OCI-LY3 (cell line): ENCODE results near the gene SEC14L1.
"Not testable (repeated sequence)": the region's sequence is repeated elsewhere in the genome, so short reads cannot be mapped to it uniquely, and the experiment has no call there.

Experiments
- H2AFZ ChIP-seq: fragments of 200-600, 300-600 bp; shearing (Covaris generic); 2 replicates; pipeline ENCODE4 v1.6.0; 2014; ENCODE audit warnings: antibody characterized with exemption, low read depth, low read length
- H3K27ac ChIP-seq: fragments of 200-600, 300-600 bp; sonication (generic); 2 replicates; pipeline ENCODE4 v1.5.1; 2014; ENCODE audit warnings: mild to moderate bottlenecking, low read length, moderate library complexity, mixed read lengths
- H3K27me3 ChIP-seq: fragments of 200-600, 300-600 bp; sonication (generic); 2 replicates; pipeline ENCODE4 v1.6.1; 2014; ENCODE audit warnings: low read depth, low read length, mixed read lengths
- H3K36me3 ChIP-seq: fragments of 200-600, 300-600 bp; sonication (generic); replicated peaks from 2 replicates; pipeline ENCODE3; 2014; ENCODE audit warnings: low read depth, low read length, mixed read lengths
- H3K4me1 ChIP-seq: fragments of 300-600, 200-600 bp; sonication (generic); 2 replicates; pipeline ENCODE4 v1.6.1; 2014; ENCODE audit warnings: low read length, mixed read lengths
- H3K4me2 ChIP-seq: fragments of 200-600, 300-600 bp; sonication (generic); 2 replicates; pipeline ENCODE4 v1.6.1; 2014; ENCODE audit warnings: low read length, mixed read lengths
- H3K4me3 ChIP-seq: fragments of 300-600, 200-600 bp; sonication (generic); 2 replicates; pipeline ENCODE4 v1.5.1; 2014; ENCODE audit warnings: antibody characterized with exemption, mild to moderate bottlenecking, low read length, moderate library complexity
- H3K79me2 ChIP-seq: fragments of 300-600, 200-600 bp; shearing (Covaris generic); 2 replicates; pipeline ENCODE4 v1.6.1; 2014; ENCODE audit warnings: mild to moderate bottlenecking, low read length, mixed read lengths
- H3K9ac ChIP-seq: fragments of 300-600, 200-600 bp; shearing (Covaris generic); 2 replicates; pipeline ENCODE4 v1.6.0; 2014; ENCODE audit warnings: mild to moderate bottlenecking, low read length, moderate library complexity
- H3K9me3 ChIP-seq: fragments of 200-600, 300-600 bp; shearing (Covaris generic); 2 replicates; pipeline ENCODE4 v1.6.1; 2014; ENCODE audit warnings: low read length, mixed read lengths; ENCODE audit not compliant: insufficient read depth
- H4K20me1 ChIP-seq: fragments of 200-600, 300-600 bp; sonication (generic); 2 replicates; pipeline ENCODE4 v1.6.1; 2016; ENCODE audit warnings: low read length, mixed read lengths; ENCODE audit not compliant: insufficient read depth
- CTCF ChIP-seq: fragments of 200-600, 300-600 bp; sonication (generic); IDR thresholded peaks from 2 replicates; pipeline ENCODE4 v1.5.1; 2014; ENCODE audit warnings: antibody characterized with exemption, low read length, low read depth
- EZH2phosphoT487 ChIP-seq: fragments of 200-600 bp; shearing (Covaris generic); IDR thresholded peaks from 2 replicates; pipeline ENCODE4 v1.6.1; 2018; ENCODE audit warnings: antibody characterized with exemption, mixed run types, low read depth

SEC14L1 gene

GRCh38 chr17:77254951-77255825 is 114.4 kb downstream of the SEC14L1 start:
- no peaks in the 10 kb centered on the region for H3K4me1 ChIP-seq
- H3K27ac ChIP-seq, result no peak overlapping the region
- H2AFZ ChIP-seq, result no peak overlapping the region
- H3K4me3 ChIP-seq, result no peak overlapping the region
- H3K27me3 ChIP-seq, result peaks cover 12% of the 10 kb centered on the region
- TF ChIP-seq EZH2phosphoT487 (no peak), CTCF (no peak)
- H3K9me3 ChIP-seq, result no peaks in the 10 kb centered on the region
- H3K79me2 ChIP-seq, result no peaks in the 10 kb centered on the region
- no peak overlapping the region for H3K9ac ChIP-seq
- H3K36me3 ChIP-seq, result no peaks in the 10 kb centered on the region
- H3K4me2 ChIP-seq, result no peak overlapping the region
- no peaks in the 10 kb centered on the region for H4K20me1 ChIP-seq

- not testable (repeated sequence) for H3K4me2 ChIP-seq, H3K79me2 ChIP-seq, H4K20me1 ChIP-seq, H3K4me1 ChIP-seq, H3K9ac ChIP-seq, H2AFZ ChIP-seq, H3K36me3 ChIP-seq, H3K9me3 ChIP-seq, H3K27ac ChIP-seq, H3K4me3 ChIP-seq
- H3K27me3 ChIP-seq, result peaks cover 12% of the 10 kb centered on the region
These were observed 115.2 kb downstream of the SEC14L1 start for GRCh38 chr17:77255970-77256369.

GRCh38 chr17:77256710-77257109 is 115.9 kb downstream of the SEC14L1 start:
- H3K4me1 ChIP-seq, result no peaks in the 10 kb centered on the region
- H3K79me2 ChIP-seq, result no peaks in the 10 kb centered on the region
- no peaks in the 10 kb centered on the region for H4K20me1 ChIP-seq
- no peak overlapping the region for H2AFZ ChIP-seq
- no peak overlapping the region for H3K9ac ChIP-seq
- no peaks in the 10 kb centered on the region for H3K36me3 ChIP-seq
- no peak overlapping the region for H3K4me3 ChIP-seq
- peaks cover 8% of the 10 kb centered on the region for H3K27me3 ChIP-seq
- TF ChIP-seq CTCF (no peak), EZH2phosphoT487 (no peak)
- no peak overlapping the region for H3K4me2 ChIP-seq
- H3K27ac ChIP-seq, result no peak overlapping the region
- no peaks in the 10 kb centered on the region for H3K9me3 ChIP-seq

GRCh38 chr17:77257169-77257568 is 116.4 kb downstream of the SEC14L1 start:
- Histone ChIP-seq H3K36me3 (no peaks in the 10 kb centered on the region), H3K27me3 (peaks cover 7% of the 10 kb centered on the region; the same call in 1 of the 2 replicates), H2AFZ (no peak overlapping the region), H3K4me3 (no peak overlapping the region), H3K9ac (no peak overlapping the region), H3K79me2 (no peaks in the 10 kb centered on the region), H3K4me2 (no peak overlapping the region), H3K4me1 (no peaks in the 10 kb centered on the region), H3K27ac (no peak overlapping the region), H3K9me3 (no peaks in the 10 kb centered on the region), H4K20me1 (no peaks in the 10 kb centered on the region)
- TF ChIP-seq CTCF (no peak), EZH2phosphoT487 (no peak)
